Adrenal gland (tissue), 12 donors: ENCODE data around the gene TAGLN. TPM values are rescaled to one million over a fixed set of nuclear protein-coding genes. Genes with fewer than 3 reads are reported as not detected.

Experiments
- DNase-seq, 7 donors: peaks; one replicate each; pipeline ENCODE4 v3.0.0-alpha.2; 2019 to 2020
- H3K27ac ChIP-seq, 5 donors: fragments of 200-600 bp; sonication (generic) in 4 of 5; 1 replicate in 3 of 5; 2 replicates in 2 of 5; pipeline versions ENCODE4 v1.5.1 to v1.8.0; 2016 to 2020; ENCODE audit warnings: mild to moderate bottlenecking in 1 of 5
- H3K27me3 ChIP-seq: fragments of 200-600 bp; 2 replicates; pipeline ENCODE4 v1.8.0; 2021
- H3K36me3 ChIP-seq, 2 donors: fragments of 200-600 bp; replicated peaks in 1 of 2; 1 replicate in 1 of 2; 2 replicates in 1 of 2; pipeline versions ENCODE4 v1.5.1 to v1.8.0; 2018 to 2022
- H3K4me1 ChIP-seq, 2 donors: fragments of 200-600 bp; replicated peaks in 1 of 2; 1 replicate in 1 of 2; 2 replicates in 1 of 2; pipeline versions ENCODE4 v1.5.1 to v1.8.0; 2018 to 2021
- H3K4me3 ChIP-seq, 4 donors: fragments of 200-600 bp; sonication (generic) in 3 of 4; one replicate each; pipeline ENCODE4 v1.5.1; 2016 to 2018
- H3K9me3 ChIP-seq, 3 donors: fragments of 200-600 bp; sonication (generic) in 1 of 3; replicated peaks in 1 of 3; 1 replicate in 2 of 3; 2 replicates in 1 of 3; pipeline versions ENCODE4 v1.5.1 to v1.8.0; 2016 to 2021
- CTCF ChIP-seq, 6 experiments: fragments of 450-650 bp in 4 of 6; fragments of 200-600 bp in 2 of 6; sonication (generic) in 1 of 6; IDR thresholded peaks; 1 replicate in 5 of 6; 2 replicates in 1 of 6; pipeline versions ENCODE4 v1.5.1 to v1.8.0; 2016 to 2021; ENCODE audit warnings: antibody characterized with exemption in 6 of 6, mild to moderate bottlenecking in 2 of 6, moderate library complexity in 1 of 6
- POLR2A ChIP-seq, 2 donors: fragments of 450-650 bp; IDR thresholded peaks; one replicate each; pipeline ENCODE4 v1.6.1; 2017; ENCODE audit warnings: antibody characterized with exemption in 2 of 2, mild to moderate bottlenecking in 2 of 2, moderate library complexity in 1 of 2
- WGBS, 4 donors: extraction: QIAGEN DNeasy Blood & Tissue Kit in 2 of 4; methylation state at CpG; one replicate each; pipeline versions ENCODE4 v1.1.5 to v1.1.7; 2013 to 2017; 5-methylcytosine and 5-hydroxymethylcytosine counted together
- intact Hi-C, 2 donors: fragments of 100-400 bp; cut with DNase I; formaldehyde crosslinking; loops; one replicate each; pipeline versions ENCODE4 v1.14.1 to v1.15.0; 2022 to 2023
- polyA plus RNA-seq, 3 donors: library from polyadenylated mRNA; stranded (reverse); fragments of 200-250 nt in 2 of 3; fragments of 350-450 nt in 1 of 3; fragmentation: Illumina TruSeq in 1 of 3; extraction: RNeasy Lipid Tissue Mini Kit (QIAGEN cat#74804) in 1 of 3; gene quantifications; one replicate each; pipeline ENCODE4 v1.2.3, GENCODE V29; 2013 to 2014
- total RNA-seq, 9 donors: library from RNA; depleted of rRNA in 4 of 9; stranded (reverse); fragments of >200 nt in 4 of 9; fragments of 120-200 nt in 1 of 9; fragmentation: NEBNext Ultra II Directional in 1 of 9; extraction: Animal tissue kit (Norgen Biotek cat#: 25700) in 1 of 9; gene quantifications; one replicate each; pipeline versions ENCODE4 v1.1.0 to v1.2.4, GENCODE V29; 2013 to 2023
- donor health status: healthy with polysubstance abuse.
- donor health status: Bipolar disorder and iron deficiency.
- donor health status: DM: yes; HTN: yes; CAD: no.
- donor health status: DM: no; HTN: no; CAD: no.
- donor health status: DM: no; HTN: no; CAD: no.
- donor health status: DM: yes; HTN: yes; CAD: no.

Gene TAGLN
- total and polyA plus RNA-seq, 12 donors = 37.1 to 1,290 (median 739) TPM

- peak in 1 of 7 donors; percentile 10 for DNase-seq
- H3K4me3 ChIP-seq = no peak overlapping the region
- intact Hi-C loops = no loop called here
- no peaks in the 10 kb centered on the region for H3K4me1 ChIP-seq
- peaks cover 0 to 57% of the 10 kb centered on the region in 2 donors for H3K36me3 ChIP-seq
- 76 to 97% (median 90%) methylated on average over 5 of the region's 5 CpGs for WGBS, 4 donors
- no peak overlapping the region for H3K27ac ChIP-seq
- TF ChIP-seq CTCF (IDR thresholded peaks at IDR 0.05) (no peak), POLR2A (IDR thresholded peaks at IDR 0.05) (no peak)
- H3K9me3 ChIP-seq = no peaks in the 10 kb centered on the region
- H3K27me3 ChIP-seq = no peaks in the 10 kb centered on the region
Observed at GRCh38 chr11:117194267-117194666, 4.9 kb upstream of the TAGLN start.

DNA sequence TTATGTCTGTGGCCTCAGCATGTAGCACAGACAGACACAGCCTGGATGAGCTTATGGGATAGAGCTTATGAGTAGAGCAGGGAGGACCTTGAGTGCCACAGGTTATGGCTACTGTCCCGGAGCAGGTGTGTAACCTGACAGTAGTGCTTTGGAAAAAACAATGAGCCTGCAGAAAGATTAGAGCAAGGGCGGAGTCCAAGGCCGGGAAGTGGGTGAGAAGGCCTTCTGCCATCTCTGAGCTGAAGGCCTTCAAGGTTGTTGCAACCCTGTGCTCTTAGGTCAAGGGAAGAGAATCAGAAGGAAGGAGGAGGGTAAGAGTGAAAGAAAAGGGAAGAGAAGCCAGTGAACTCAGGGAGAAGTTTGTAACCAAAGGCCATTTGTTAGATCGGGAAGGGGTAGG lies 3.9 kb upstream of the TAGLN start:
- H3K4me3 ChIP-seq = no peak overlapping the region
- H3K27ac ChIP-seq = peak overlapping the region in 1 of 5 donors; percentile 40
- TF ChIP-seq POLR2A (IDR thresholded peaks at IDR 0.05) = no peak
- TF ChIP-seq CTCF (IDR thresholded peaks at IDR 0.05) = no peak
- peak in 1 of 7 donors; percentile 23 for DNase-seq
- H3K36me3 ChIP-seq = peaks cover 0 to 47% of the 10 kb centered on the region in 2 donors
- H3K9me3 ChIP-seq = no peaks in the 10 kb centered on the region
- no peaks in the 10 kb centered on the region for H3K27me3 ChIP-seq
- no peaks in the 10 kb centered on the region for H3K4me1 ChIP-seq
- 40 to 56% (median 45%) methylated on average over 4 of the region's 4 CpGs for WGBS, 4 donors
- intact Hi-C loops = no loop called here

- no peak for DNase-seq
- intact Hi-C loops = no loop called here
- peak overlapping the region in 1 of 5 donors; percentile 40 for H3K27ac ChIP-seq
Observed at GRCh38 chr11:117195761-117196160, 3.4 kb upstream of the TAGLN start.

GRCh38 chr11:117197006-117197405 lies 2.2 kb upstream of the TAGLN start:
- H3K27ac ChIP-seq = peak overlapping the region in 1 of 5 donors; percentile 40
- H3K4me1 ChIP-seq = no peaks in the 10 kb centered on the region
- peaks cover 0 to 34% of the 10 kb centered on the region in 2 donors for H3K36me3 ChIP-seq
- intact Hi-C loops = no loop called here
- no peak for TF ChIP-seq CTCF (IDR thresholded peaks at IDR 0.05)
- TF ChIP-seq POLR2A (IDR thresholded peaks at IDR 0.05) = no peak
- H3K9me3 ChIP-seq = no peaks in the 10 kb centered on the region
- H3K27me3 ChIP-seq = no peaks in the 10 kb centered on the region
- no peak overlapping the region for H3K4me3 ChIP-seq
- WGBS, 4 donors = 92 to 96% (median 95%) methylated on average over 7 of the region's 7 CpGs
- no peak for DNase-seq

More at GRCh38 chr11:117195761-117196160, 3.4 kb upstream of the TAGLN start:
- no peaks in the 10 kb centered on the region for H3K9me3 ChIP-seq
- no peaks in the 10 kb centered on the region for H3K27me3 ChIP-seq
- no peak for TF ChIP-seq POLR2A (IDR thresholded peaks at IDR 0.05)
- no peak for TF ChIP-seq CTCF (IDR thresholded peaks at IDR 0.05)
- H3K4me1 ChIP-seq = no peaks in the 10 kb centered on the region
- H3K4me3 ChIP-seq = no peak overlapping the region
- WGBS, 4 donors = 90 to 94% (median 92%) methylated on average over 14 to 19 of the region's 19 CpGs
- peaks cover 0 to 42% of the 10 kb centered on the region in 2 donors for H3K36me3 ChIP-seq
